Sigmoid colon (tissue), 7 donors: ENCODE results near the gene ZBBX. TPM values are rescaled to one million over a fixed set of nuclear protein-coding genes. Genes with fewer than 3 reads are reported as not detected.

Source experiments
- DNase-seq: peaks from one replicate; pipeline ENCODE4 v3.0.0-alpha.2; 2019
- H3K27ac ChIP-seq, 4 donors: fragments of 200-600 bp; sonication (generic); one replicate each; pipeline ENCODE4 v1.5.1; 2016 to 2019; ENCODE audit warnings: mild to moderate bottlenecking in 1 of 4
- H3K27me3 ChIP-seq, 3 donors: fragments of 200-600 bp; sonication (generic); one replicate each; pipeline ENCODE4 v1.5.1; 2019; ENCODE audit warnings: mild to moderate bottlenecking in 1 of 3
- H3K36me3 ChIP-seq, 4 donors: fragments of 200-600 bp; sonication (generic); one replicate each; pipeline ENCODE4 v1.5.1; 2016 to 2019
- H3K4me1 ChIP-seq, 4 donors: fragments of 200-600 bp; sonication (generic); one replicate each; pipeline ENCODE4 v1.5.1; 2017 to 2019
- H3K4me3 ChIP-seq, 4 donors: fragments of 200-600 bp; sonication (generic); one replicate each; pipeline ENCODE4 v1.5.1; 2017 to 2019; ENCODE audit warnings: mild to moderate bottlenecking in 2 of 4, moderate library complexity in 1 of 4
- H3K9me3 ChIP-seq, 4 donors: fragments of 200-600 bp in 3 of 4; sonication (generic) in 3 of 4; one replicate each; pipeline versions ENCODE4 v1.5.1 to v1.6.1; 2013 to 2019
- EP300 ChIP-seq, 4 donors: sonication (generic); formaldehyde crosslinking; IDR thresholded peaks; one replicate each; pipeline ENCODE4 v1.6.1; 2017; ENCODE audit warnings: antibody characterized with exemption in 4 of 4
- POLR2A ChIP-seq, 2 donors: fragments of 450-650 bp; IDR thresholded peaks; one replicate each; pipeline ENCODE4 v1.6.1; 2016; ENCODE audit warnings: antibody characterized with exemption in 2 of 2, mild to moderate bottlenecking in 2 of 2, moderate library complexity in 2 of 2
- POLR2AphosphoS5 ChIP-seq, 4 donors: sonication (generic); formaldehyde crosslinking; IDR thresholded peaks; one replicate each; pipeline ENCODE4 v1.6.1; 2017; ENCODE audit warnings: antibody characterized with exemption in 4 of 4
- WGBS, 2 donors: extraction: QIAGEN DNeasy Blood & Tissue Kit; methylation state at CpG; one replicate each; pipeline ENCODE4 v1.1.7; 2013; 5-methylcytosine and 5-hydroxymethylcytosine counted together
- intact Hi-C: fragments of 100-400 bp; cut with DNase I; formaldehyde crosslinking; loops from one replicate; pipeline ENCODE4 v1.15.1; 2023
- polyA plus RNA-seq, 3 donors: library from polyadenylated mRNA; stranded (reverse); fragments of 200-250 nt; gene quantifications; one replicate each; pipeline ENCODE4 v1.2.3, GENCODE V29; 2013
- total RNA-seq, 4 donors: library from RNA; depleted of rRNA; stranded (reverse); fragments of >200 nt; gene quantifications; one replicate each; pipeline ENCODE4 v1.1.0, GENCODE V29; 2016
- TF ChIP-seq, protein P1 (sequence below), 4 experiments: fragments of 450-650 bp in 3 of 4; fragments of 200-600 bp in 1 of 4; IDR thresholded peaks; one replicate each; pipeline ENCODE4 v1.5.1; 2016 to 2019; ENCODE audit warnings: antibody characterized with exemption in 4 of 4, mild to moderate bottlenecking in 3 of 4, moderate library complexity in 2 of 4
- donor health status: healthy with polysubstance abuse.
- donor health status: Bipolar disorder and iron deficiency.
- donor health status: healthy.

ZBBX gene
- total and polyA plus RNA-seq, 7 donors = not detected

DNA sequence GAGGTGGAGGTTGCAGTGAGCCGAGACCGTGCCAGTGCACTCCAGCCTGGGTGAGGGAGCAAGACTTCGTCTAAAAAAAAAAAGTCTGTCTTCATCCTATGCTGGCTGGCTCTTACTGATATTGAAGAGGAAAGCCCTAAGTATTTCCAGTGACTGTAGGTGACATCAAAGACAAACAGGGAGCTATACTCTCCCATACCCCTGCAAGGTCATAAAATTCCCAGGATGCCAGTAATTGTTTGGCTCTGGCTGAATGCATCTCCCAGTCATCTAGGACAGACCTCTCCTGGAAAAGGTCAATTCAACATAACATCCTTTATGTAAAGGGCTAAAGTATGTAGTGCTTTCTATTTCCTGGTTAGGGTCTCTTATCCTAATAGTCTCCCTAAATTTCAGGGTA is 8.0 kb downstream of the ZBBX start:
- no peak overlapping the region for H3K27ac ChIP-seq
- WGBS, 2 donors = 85 to 87% methylated on average over 3 of the region's 3 CpGs
- H3K4me3 ChIP-seq = no peak overlapping the region
- intact Hi-C loops = no loop called here
- no peaks in the 10 kb centered on the region for H3K4me1 ChIP-seq
- H3K36me3 ChIP-seq = no peaks in the 10 kb centered on the region
- TF ChIP-seq, protein P1, sequence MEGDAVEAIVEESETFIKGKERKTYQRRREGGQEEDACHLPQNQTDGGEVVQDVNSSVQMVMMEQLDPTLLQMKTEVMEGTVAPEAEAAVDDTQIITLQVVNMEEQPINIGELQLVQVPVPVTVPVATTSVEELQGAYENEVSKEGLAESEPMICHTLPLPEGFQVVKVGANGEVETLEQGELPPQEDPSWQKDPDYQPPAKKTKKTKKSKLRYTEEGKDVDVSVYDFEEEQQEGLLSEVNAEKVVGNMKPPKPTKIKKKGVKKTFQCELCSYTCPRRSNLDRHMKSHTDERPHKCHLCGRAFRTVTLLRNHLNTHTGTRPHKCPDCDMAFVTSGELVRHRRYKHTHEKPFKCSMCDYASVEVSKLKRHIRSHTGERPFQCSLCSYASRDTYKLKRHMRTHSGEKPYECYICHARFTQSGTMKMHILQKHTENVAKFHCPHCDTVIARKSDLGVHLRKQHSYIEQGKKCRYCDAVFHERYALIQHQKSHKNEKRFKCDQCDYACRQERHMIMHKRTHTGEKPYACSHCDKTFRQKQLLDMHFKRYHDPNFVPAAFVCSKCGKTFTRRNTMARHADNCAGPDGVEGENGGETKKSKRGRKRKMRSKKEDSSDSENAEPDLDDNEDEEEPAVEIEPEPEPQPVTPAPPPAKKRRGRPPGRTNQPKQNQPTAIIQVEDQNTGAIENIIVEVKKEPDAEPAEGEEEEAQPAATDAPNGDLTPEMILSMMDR (IDR thresholded peaks at IDR 0.05) = no peak
- TF ChIP-seq EP300 (IDR thresholded peaks at IDR 0.05) (no peak), POLR2AphosphoS5 (IDR thresholded peaks at IDR 0.05) (no peak), POLR2A (IDR thresholded peaks at IDR 0.05) (no peak)
- H3K9me3 ChIP-seq = no peaks in the 10 kb centered on the region
- H3K27me3 ChIP-seq = no peaks in the 10 kb centered on the region
- DNase-seq = no peak

DNA sequence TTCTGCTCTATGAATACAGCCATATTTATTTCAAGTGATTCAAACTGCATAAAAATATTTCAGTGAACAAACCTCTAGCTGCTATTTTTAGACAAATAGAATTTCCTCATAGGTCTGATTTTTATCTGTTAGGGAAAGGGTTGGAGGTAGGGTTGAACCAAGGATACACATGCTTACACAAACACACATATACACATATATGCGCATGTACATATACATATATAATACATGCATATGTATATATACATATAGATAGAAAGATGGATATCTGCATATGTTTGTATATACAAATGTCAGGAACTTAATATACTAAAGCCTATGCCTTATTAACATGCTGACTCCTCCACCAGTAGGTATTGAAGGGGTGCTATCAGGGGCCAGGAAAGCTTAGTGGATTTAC is 18.1 kb downstream of the ZBBX start:
- TF ChIP-seq, protein P1 (IDR thresholded peaks at IDR 0.05) = no peak
- TF ChIP-seq POLR2AphosphoS5 (IDR thresholded peaks at IDR 0.05) (no peak), POLR2A (IDR thresholded peaks at IDR 0.05) (no peak), EP300 (IDR thresholded peaks at IDR 0.05) (no peak)
- no peak overlapping the region for H3K27ac ChIP-seq
- no peaks in the 10 kb centered on the region for H3K27me3 ChIP-seq
- H3K9me3 ChIP-seq = peaks cover 0 to 2% (median 0%) of the 10 kb centered on the region in 4 donors
- no peak overlapping the region for H3K4me3 ChIP-seq
- WGBS, 2 donors = 90 to 98% methylated on average over 1 of the region's 1 CpG
- no peaks in the 10 kb centered on the region for H3K36me3 ChIP-seq
- intact Hi-C loops = no loop called here
- no peaks in the 10 kb centered on the region for H3K4me1 ChIP-seq
- no peak for DNase-seq

DNA sequence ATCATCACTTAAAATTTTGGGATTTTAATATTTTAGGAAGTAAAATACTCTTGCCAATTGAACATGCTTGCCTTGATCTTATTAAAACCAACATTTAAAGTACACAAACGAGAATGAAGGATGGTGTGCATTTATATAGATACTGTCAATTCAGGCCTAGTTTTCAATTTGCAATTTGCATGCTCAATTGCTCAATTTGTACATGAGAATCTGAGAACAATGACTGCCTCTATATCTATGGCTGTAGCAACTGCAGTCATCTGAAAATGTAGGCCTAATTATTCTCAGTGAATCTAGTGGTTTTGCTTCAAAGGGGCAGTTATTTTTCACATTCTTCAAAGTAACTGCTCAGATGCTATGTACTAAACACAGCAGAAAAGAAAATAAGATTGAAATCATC is 18.8 kb downstream of the ZBBX start:
- H3K9me3 ChIP-seq = peaks cover 0 to 2% (median 0%) of the 10 kb centered on the region in 4 donors
- 46 to 76% methylated on average over 1 of the region's 1 CpG for WGBS, 2 donors
- H3K4me3 ChIP-seq = no peak overlapping the region
- no peaks in the 10 kb centered on the region for H3K36me3 ChIP-seq
- no peak overlapping the region for H3K27ac ChIP-seq
- H3K4me1 ChIP-seq = no peaks in the 10 kb centered on the region
- intact Hi-C loops = no loop called here
- H3K27me3 ChIP-seq = no peaks in the 10 kb centered on the region
- DNase-seq = no peak
- TF ChIP-seq, protein P1 (IDR thresholded peaks at IDR 0.05) = no peak
- TF ChIP-seq EP300 (IDR thresholded peaks at IDR 0.05) (no peak), POLR2A (IDR thresholded peaks at IDR 0.05) (no peak), POLR2AphosphoS5 (IDR thresholded peaks at IDR 0.05) (no peak)

DNA sequence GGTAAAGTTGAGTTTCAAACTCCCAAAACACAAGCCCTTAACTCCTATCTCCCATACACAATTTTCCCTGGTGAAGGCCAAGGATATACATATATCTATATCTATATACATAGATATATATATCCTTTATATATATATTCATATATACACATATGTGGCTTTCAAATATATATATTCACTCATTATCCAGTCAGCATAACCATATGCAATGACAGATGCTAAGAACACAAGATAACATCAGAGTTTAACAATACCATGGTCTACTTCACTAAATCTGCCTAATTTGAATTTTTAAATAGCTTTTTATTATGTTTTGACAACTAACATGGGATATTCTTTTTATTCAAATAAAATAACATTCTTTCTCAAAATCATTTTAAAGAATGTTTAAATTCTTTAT is 24.7 kb downstream of the ZBBX start:
- H3K4me1 ChIP-seq = no peaks in the 10 kb centered on the region
- intact Hi-C loops = no loop called here
- H3K4me3 ChIP-seq = no peak overlapping the region
- DNase-seq = no peak
- H3K36me3 ChIP-seq = no peaks in the 10 kb centered on the region
- TF ChIP-seq EP300 (IDR thresholded peaks at IDR 0.05) (no peak), POLR2A (IDR thresholded peaks at IDR 0.05) (no peak), POLR2AphosphoS5 (IDR thresholded peaks at IDR 0.05) (no peak)
- TF ChIP-seq, protein P1 (IDR thresholded peaks at IDR 0.05) = no peak
- peaks cover 0 to 2% (median 0%) of the 10 kb centered on the region in 4 donors for H3K9me3 ChIP-seq
- H3K27me3 ChIP-seq = no peaks in the 10 kb centered on the region
- H3K27ac ChIP-seq = no peak overlapping the region

DNA sequence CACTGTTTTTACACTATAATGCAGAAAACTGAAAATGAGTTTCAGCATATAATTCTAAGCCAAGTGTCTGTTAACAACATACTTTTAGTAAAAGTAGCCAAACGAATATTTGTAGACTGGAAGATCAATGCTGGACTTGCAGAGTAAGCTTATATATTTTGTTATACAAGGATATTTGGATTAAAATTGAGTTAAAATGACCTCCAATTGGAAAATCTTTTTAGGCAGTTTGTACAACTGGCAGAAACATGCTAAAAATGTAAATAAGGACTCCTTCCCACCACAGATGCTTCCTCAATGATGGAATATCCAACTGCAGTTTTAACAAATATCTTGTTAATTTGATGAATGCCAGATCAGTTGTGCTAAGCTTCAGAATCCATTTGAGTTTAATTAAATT is 25.3 kb downstream of the ZBBX start:
- peaks cover 0 to 2% (median 0%) of the 10 kb centered on the region in 4 donors for H3K9me3 ChIP-seq
- WGBS, 2 donors = 41 to 62% methylated on average over 1 of the region's 1 CpG
- no peaks in the 10 kb centered on the region for H3K4me1 ChIP-seq
- no peaks in the 10 kb centered on the region for H3K36me3 ChIP-seq
- intact Hi-C loops = no loop called here
- no peak overlapping the region for H3K27ac ChIP-seq
- no peak overlapping the region for H3K4me3 ChIP-seq
- DNase-seq = no peak
- H3K27me3 ChIP-seq = no peaks in the 10 kb centered on the region
- TF ChIP-seq POLR2AphosphoS5 (IDR thresholded peaks at IDR 0.05) = no peak
- TF ChIP-seq POLR2A (IDR thresholded peaks at IDR 0.05) = no peak
- TF ChIP-seq, protein P1 (IDR thresholded peaks at IDR 0.05) = no peak
- TF ChIP-seq EP300 (IDR thresholded peaks at IDR 0.05) = no peak
